Activated CD4-positive, alpha-beta memory T cell treated with anti-CD3 and anti-CD28 coated beads, Interleukin-2, amount 10 ng/mL, durations not matched to agents 7 days and 5 days (primary cell): ENCODE measurements around the gene EIF2A. TPM values are rescaled to one million over a fixed set of nuclear protein-coding genes. Genes with fewer than 3 reads are reported as not detected.

Experiments used
- CTCF ChIA-PET: fragments of 350-600 bp; sonication (Branson Sonifier 250); formaldehyde crosslinking; loops from one replicate; lab custom pipeline; 2021; ENCODE audit warnings: antibody characterized with exemption, inconsistent platforms; lab: Charles Lee
- POLR2A ChIA-PET: fragments of 350-600 bp; sonication (Branson Sonifier 250); formaldehyde crosslinking; loops from one replicate; lab custom pipeline; 2021; ENCODE audit warnings: antibody characterized with exemption; lab: Charles Lee
- DNase-seq: peaks from one replicate; pipeline ENCODE4 v3.0.0-alpha.2; 2020
- H3K27ac Mint-ChIP-seq: one replicate; pipeline ENCODE4 v1.8.0; 2021; ENCODE audit warnings: mild to moderate bottlenecking, mixed read lengths
- H3K27me3 Mint-ChIP-seq: one replicate; pipeline ENCODE4 v1.8.0; 2021; ENCODE audit warnings: mixed read lengths
- H3K36me3 Mint-ChIP-seq: one replicate; pipeline ENCODE4 v1.8.0; 2021; ENCODE audit warnings: low read depth, mixed read lengths
- H3K4me1 Mint-ChIP-seq: one replicate; pipeline ENCODE4 v1.8.0; 2021; ENCODE audit warnings: mixed read lengths
- H3K4me3 Mint-ChIP-seq: one replicate; pipeline ENCODE4 v1.8.0; 2021; ENCODE audit warnings: mild to moderate bottlenecking, mixed read lengths
- H3K9me3 Mint-ChIP-seq: one replicate; pipeline ENCODE4 v1.8.0; 2021; ENCODE audit warnings: mixed read lengths
- total RNA-seq, 2 experiments: library from RNA; stranded (reverse); gene quantifications; one replicate each; pipeline ENCODE4 v1.2.3, GENCODE V29; 2021

Gene EIF2A
- total RNA-seq, 2 experiments from 2014 or later: 81.7 to 86.4 TPM

DNA sequence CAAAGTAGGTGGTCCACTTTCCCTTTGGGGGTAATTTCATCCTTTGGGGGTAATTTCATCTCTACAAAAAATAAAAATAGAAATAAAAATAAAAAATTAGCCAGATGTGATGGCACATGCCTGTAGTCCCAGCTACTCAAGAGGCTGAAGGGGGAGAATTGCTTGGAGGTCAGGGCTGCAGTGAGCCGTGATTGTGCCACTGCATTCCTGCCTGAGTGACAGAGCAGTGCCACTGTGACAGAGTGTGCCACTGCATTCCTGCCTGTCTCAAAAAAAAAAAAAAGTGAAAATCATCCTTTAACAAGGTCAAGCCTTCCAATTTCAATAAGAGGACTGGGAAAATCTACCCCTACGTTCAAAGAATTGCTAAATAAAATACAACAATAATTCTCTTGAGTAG is 23.0 kb upstream of the EIF2A start:
- H3K4me1 Mint-ChIP-seq: peaks cover 4% of the 10 kb centered on the region
- H3K36me3 Mint-ChIP-seq: no peaks in the 10 kb centered on the region
- ChIA-PET CTCF (interaction anchor here (0.6 to 1.0 kb wide), 3 partner anchors 64 to 264 kb away, joined by 3 read pairs; no protein-coding TSS in a partner anchor), POLR2A (no interaction called here)
- H3K27ac Mint-ChIP-seq: no peak overlapping the region
- peaks cover 12% of the 10 kb centered on the region for H3K27me3 Mint-ChIP-seq
- no peaks in the 10 kb centered on the region for H3K9me3 Mint-ChIP-seq
- no peak for DNase-seq
- no peak overlapping the region for H3K4me3 Mint-ChIP-seq

DNA sequence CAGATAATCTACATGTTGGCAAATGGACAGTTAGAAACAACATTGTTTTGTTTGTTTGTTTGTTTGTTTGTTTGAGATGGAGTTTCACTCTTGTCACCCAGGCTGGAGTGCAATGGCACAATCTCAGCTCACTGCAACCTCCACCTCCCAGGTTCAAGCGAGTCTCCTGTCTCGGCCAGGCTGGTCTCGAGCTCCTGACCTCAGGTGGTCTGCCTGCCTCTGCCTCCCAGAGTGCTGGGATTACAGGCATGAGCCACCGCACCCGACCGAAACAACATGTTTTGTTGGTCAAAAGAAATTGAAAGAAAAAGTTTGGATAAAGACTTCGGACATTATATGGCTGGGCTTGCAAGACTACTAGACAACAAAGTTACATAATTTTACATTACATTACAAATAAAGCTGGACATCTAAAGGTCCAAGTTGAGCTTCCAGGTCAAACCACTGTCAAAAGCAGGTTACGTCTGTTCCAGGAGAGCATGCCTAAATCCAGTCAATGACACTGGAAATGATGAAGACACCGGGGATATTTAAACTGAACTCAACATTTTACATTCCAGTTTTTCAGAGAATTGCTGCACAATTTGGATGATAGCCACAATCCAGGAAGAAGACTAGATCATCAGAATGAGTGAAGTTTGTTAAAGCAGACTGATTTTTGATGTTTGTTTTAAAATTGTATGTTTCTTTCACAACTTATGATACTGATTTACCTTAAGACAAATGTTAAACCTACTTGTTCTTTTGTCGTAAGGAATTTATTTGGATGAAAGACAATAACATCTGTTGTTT is 18.9 kb upstream of the EIF2A start:
- Mint-ChIP-seq H3K36me3 (no peaks in the 10 kb centered on the region), H3K9me3 (no peaks in the 10 kb centered on the region), H3K27ac (no peak overlapping the region), H3K4me3 (no peak overlapping the region), H3K4me1 (peaks cover 10% of the 10 kb centered on the region), H3K27me3 (peaks cover 11% of the 10 kb centered on the region)
- DNase-seq: no peak
- CTCF ChIA-PET: interaction anchor here (0.9 to 1.7 kb wide), 11 partner anchors 10 to 559 kb away, joined by 3 to 8 read pairs (median 3); no protein-coding TSS in a partner anchor
- POLR2A ChIA-PET: interaction anchor here (1.0 to 2.4 kb wide), 2 partner anchors 236 to 237 kb away, joined by 3 to 5 read pairs; partner anchors contain the start of gene SIAH2

DNA sequence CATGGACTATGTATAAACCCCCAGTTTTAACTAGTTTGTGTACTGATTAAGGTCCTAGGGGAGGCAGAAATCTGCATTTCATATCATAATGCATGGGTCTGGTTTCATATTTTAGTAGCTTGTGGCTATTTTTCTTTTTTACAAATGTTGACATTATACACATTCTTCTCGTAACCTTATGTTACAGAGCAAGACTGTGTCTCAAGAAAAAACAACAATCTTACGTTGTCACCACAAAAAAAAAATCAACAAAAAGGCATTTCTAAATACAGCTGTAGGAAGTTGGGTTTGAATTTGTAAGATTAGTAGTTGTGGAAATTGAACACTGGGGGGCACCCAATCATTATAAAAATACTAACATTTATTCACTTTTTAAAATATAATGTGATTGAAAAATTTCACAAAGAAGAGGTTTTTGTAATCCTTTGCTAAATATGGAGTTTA is 18.2 kb upstream of the EIF2A start:
- H3K27ac Mint-ChIP-seq: no peak overlapping the region
- no peaks in the 10 kb centered on the region for H3K9me3 Mint-ChIP-seq
- POLR2A ChIA-PET: interaction anchor here (2.4 kb wide), 1 partner anchor 236 kb away, joined by 5 read pairs; no protein-coding TSS in a partner anchor
- no peak overlapping the region for H3K4me3 Mint-ChIP-seq
- DNase-seq: no peak
- peaks cover 10% of the 10 kb centered on the region for H3K4me1 Mint-ChIP-seq
- H3K36me3 Mint-ChIP-seq: no peaks in the 10 kb centered on the region
- CTCF ChIA-PET: interaction anchor here (0.9 to 1.7 kb wide), 9 partner anchors 9 to 617 kb away, joined by 3 to 8 read pairs (median 3); no protein-coding TSS in a partner anchor
- H3K27me3 Mint-ChIP-seq: peaks cover 11% of the 10 kb centered on the region

DNA sequence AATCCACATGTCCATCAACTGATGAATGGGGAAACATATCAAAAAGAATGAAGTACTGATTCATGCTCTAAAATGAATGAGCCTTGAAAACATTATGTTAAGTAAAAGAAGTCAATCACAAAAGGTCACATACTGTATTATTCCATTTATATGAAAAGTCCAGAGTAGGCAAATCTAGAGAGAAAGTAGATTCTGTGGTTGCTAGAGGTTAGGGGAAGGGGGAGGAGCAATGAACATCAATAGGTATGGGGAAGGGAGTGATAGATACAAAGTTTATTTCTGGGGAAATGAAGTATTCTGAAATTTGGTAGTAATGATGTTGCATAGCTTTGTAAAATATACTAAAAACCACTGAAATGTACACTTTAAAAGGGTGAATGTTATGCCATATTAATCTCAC is 14.8 kb upstream of the EIF2A start:
- DNase-seq: no peak
- Mint-ChIP-seq H3K27ac (no peak overlapping the region), H3K27me3 (peaks cover 7% of the 10 kb centered on the region), H3K4me1 (peaks cover 10% of the 10 kb centered on the region), H3K4me3 (no peak overlapping the region), H3K36me3 (no peaks in the 10 kb centered on the region), H3K9me3 (no peaks in the 10 kb centered on the region)
- ChIA-PET CTCF (no interaction called here), POLR2A (interaction anchor here (0.6 kb wide), 1 partner anchor 565 kb away, joined by 3 read pairs; no protein-coding TSS in a partner anchor)

DNA sequence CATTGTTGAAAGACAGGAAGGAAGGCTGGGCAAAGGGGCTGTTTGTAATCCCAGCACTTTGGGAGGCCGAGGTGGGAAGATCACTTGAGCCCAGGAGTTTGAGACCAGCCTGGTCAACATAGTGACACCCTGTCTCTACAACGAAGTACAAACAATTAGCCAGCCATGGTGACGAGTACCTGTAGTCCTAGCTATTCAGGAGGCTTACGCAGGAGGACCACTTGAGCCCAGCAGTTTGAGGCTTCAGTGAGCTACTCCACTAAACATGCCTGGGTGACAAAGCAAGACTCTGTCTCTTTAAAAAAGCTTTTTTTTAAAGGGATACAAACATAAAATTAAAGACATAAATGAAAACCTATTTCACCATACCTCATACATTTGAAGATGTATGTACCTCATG is 11.4 kb upstream of the EIF2A start:
- no peaks in the 10 kb centered on the region for H3K9me3 Mint-ChIP-seq
- CTCF ChIA-PET: no interaction called here
- no peak for DNase-seq

DNA sequence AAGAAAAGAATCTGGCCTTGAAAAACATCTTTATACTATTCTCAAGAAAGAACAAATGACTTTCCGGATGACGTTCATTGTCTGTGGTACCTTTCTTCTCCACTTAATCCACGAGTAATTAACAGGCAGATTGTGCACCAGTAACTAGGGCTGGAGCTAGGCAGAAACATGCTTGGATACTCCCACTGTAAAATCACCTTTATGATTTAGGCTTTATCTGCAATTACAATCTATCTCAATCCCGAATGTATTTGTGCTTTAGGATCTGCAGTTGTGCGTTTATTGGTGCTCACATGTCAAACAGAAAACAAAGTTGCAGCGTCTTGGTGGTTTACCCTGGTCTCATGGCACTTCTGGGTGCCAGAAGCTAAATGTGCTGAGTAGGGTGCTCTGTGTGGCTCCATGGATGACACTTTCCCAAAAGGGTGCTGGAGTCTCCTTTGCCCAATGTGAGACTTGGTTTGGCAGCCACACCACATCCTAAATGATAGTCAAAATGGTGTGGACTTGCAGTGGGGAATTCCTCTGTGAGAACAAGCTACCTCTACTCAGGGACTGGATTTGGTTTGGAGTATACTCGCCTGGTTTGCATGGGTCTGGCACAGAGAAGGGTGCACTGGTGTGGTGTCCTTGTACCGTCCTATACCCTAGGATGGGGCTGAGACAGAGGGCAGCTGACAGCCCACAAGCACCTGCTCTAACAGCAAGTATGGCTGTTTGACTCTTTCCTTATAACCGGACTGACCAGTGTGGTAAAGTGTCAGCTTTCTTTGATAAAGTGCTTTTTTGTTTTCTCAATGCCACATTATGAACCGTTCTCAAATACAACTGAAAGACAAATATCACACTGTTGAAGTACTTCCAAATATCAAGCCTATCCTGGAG is 8.0 kb upstream of the EIF2A start:
- Mint-ChIP-seq H3K27me3 (no peaks in the 10 kb centered on the region), H3K4me1 (peaks cover 21% of the 10 kb centered on the region), H3K27ac (no peak overlapping the region), H3K9me3 (no peaks in the 10 kb centered on the region), H3K4me3 (no peak overlapping the region), H3K36me3 (peaks cover 29% of the 10 kb centered on the region)
- POLR2A ChIA-PET: interaction anchor here (1.7 to 2.1 kb wide), 2 partner anchors 130 to 226 kb away, joined by 5 to 6 read pairs; partner anchors contain the start of gene TSC22D2
- DNase-seq: no peak
- CTCF ChIA-PET: interaction anchor here (1.2 to 1.3 kb wide), 2 partner anchors 11 to 249 kb away, joined by 3 to 4 read pairs; no protein-coding TSS in a partner anchor

More for the DNA sequence above, 11.4 kb upstream of the EIF2A start:
- no peaks in the 10 kb centered on the region for H3K27me3 Mint-ChIP-seq
- H3K36me3 Mint-ChIP-seq: peaks cover 4% of the 10 kb centered on the region
- H3K4me1 Mint-ChIP-seq: peaks cover 6% of the 10 kb centered on the region
- H3K4me3 Mint-ChIP-seq: no peak overlapping the region
- POLR2A ChIA-PET: interaction anchor here (1.7 kb wide), 1 partner anchor 10 kb away, joined by 7 read pairs; the partner anchor contains the start of genes EIF2A and SERP1
- no peak overlapping the region for H3K27ac Mint-ChIP-seq

DNA sequence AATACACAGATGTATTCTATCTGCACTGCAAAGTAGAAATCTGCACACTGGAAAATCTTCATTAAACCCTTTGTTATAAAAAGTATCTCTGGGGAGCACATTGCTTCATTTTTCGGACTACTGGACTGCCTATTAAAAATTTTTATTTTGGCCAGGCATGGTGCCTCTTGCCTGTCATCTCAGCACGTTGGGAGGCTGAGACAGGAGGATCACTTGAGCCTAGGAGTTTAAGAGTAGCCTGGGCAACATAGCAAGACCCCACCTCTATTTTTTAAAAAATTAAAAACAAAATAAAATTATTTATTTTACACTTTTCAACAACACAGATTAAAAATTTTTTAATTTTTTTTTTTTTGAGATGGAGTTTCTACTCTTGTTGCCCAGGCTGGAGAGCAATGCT is 6.3 kb upstream of the EIF2A start:
- peaks cover 42% of the 10 kb centered on the region for H3K36me3 Mint-ChIP-seq
- no peaks in the 10 kb centered on the region for H3K9me3 Mint-ChIP-seq
- H3K27me3 Mint-ChIP-seq: no peaks in the 10 kb centered on the region
- CTCF ChIA-PET: interaction anchor here (0.6 kb wide), 1 partner anchor 140 kb away, joined by 3 read pairs; no protein-coding TSS in a partner anchor
- H3K27ac Mint-ChIP-seq: no peak overlapping the region
- peaks cover 35% of the 10 kb centered on the region for H3K4me1 Mint-ChIP-seq
- DNase-seq: no peak
- POLR2A ChIA-PET: interaction anchor here (2.1 kb wide), 1 partner anchor 132 kb away, joined by 6 read pairs; the partner anchor contains the start of gene TSC22D2
- H3K4me3 Mint-ChIP-seq: no peak overlapping the region

DNA sequence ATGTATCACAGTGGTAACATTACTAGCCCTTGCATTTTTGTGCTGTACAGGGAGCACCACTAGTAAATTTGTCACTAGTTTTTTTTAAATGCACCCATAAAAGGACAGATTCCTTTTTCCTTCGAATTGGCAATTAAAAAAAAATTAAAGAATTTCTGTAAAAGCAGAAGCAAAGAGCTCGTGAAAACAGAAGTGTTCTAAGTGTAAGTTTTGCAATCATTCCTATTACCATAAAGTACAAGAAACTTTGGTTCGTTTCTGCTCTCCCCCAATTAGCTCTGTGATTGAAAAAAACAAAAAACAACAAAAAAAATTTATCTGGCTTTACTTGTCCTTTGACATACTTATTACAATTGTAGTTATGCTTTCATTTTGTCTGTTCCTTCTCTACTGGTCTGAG is 5.6 kb upstream of the EIF2A start:
- H3K9me3 Mint-ChIP-seq: no peaks in the 10 kb centered on the region
- H3K4me1 Mint-ChIP-seq: peaks cover 35% of the 10 kb centered on the region
- peaks cover 46% of the 10 kb centered on the region for H3K36me3 Mint-ChIP-seq
- CTCF ChIA-PET: interaction anchor here (0.6 kb wide), 1 partner anchor 141 kb away, joined by 3 read pairs; no protein-coding TSS in a partner anchor
- no peak overlapping the region for H3K4me3 Mint-ChIP-seq
- DNase-seq: no peak
- no peak overlapping the region for H3K27ac Mint-ChIP-seq
- POLR2A ChIA-PET: interaction anchor here (8.4 kb wide), 1 partner anchor 221 kb away, joined by 156 read pairs; the partner anchor contains the start of gene SIAH2
- H3K27me3 Mint-ChIP-seq: no peaks in the 10 kb centered on the region

DNA sequence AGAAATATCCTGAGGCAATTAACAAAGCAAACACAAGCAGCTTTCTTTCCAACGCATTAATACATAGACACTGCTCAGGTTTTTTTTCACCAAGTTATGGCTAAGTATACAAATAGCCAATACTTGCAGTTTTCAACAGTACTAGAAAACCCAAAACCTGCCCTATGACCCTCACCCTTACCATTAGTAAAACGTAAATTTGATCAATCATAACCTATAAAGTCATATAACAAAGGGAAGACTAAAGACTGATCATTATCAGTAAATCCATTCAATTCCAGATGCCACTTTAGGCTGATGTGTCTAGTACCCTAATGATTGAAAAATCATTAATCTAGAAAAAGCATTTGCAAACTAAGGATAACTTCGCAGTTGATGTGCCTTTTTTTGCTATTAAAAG is 3.5 kb upstream of the EIF2A start:
- Mint-ChIP-seq H3K27me3 (no peaks in the 10 kb centered on the region), H3K4me1 (peaks cover 46% of the 10 kb centered on the region), H3K27ac (no peak overlapping the region), H3K9me3 (no peaks in the 10 kb centered on the region), H3K36me3 (peaks cover 54% of the 10 kb centered on the region), H3K4me3 (no peak overlapping the region)
- no peak for DNase-seq
- CTCF ChIA-PET: interaction anchor here (1.0 kb wide), 1 partner anchor 46 kb away, joined by 3 read pairs; no protein-coding TSS in a partner anchor
- POLR2A ChIA-PET: interaction anchor here (2.1 to 8.4 kb wide), 3 partner anchors 60 to 219 kb away, joined by 7 to 156 read pairs (median 94); partner anchors contain the start of genes SELENOT and SIAH2

DNA sequence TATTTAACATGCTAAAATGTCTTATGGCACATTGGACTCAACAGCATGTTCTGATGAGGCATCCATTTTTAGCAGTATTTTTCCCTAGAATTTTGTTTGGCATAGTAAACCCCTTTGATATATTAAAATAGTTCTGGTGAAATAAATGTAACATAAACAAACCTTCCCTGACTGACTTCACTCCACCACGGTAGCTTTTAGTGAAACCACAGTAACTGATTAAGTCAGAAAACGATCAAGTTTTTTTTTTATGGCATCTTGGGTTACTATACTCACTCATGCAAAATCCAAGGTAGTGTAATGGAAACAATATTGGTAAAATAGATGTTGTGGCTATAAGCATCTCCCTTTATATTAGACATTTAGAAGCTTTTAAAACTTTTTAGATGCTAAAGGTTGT is 3.1 kb upstream of the EIF2A start:
- peaks cover 50% of the 10 kb centered on the region for H3K4me1 Mint-ChIP-seq
- no peaks in the 10 kb centered on the region for H3K9me3 Mint-ChIP-seq
- ChIA-PET POLR2A (interaction anchor here (1.2 to 8.4 kb wide), 5 partner anchors 33 to 658 kb away, joined by 3 to 156 read pairs (median 16); partner anchors contain the start of genes GPR171, SELENOT and SIAH2), CTCF (interaction anchor here (1.0 kb wide), 1 partner anchor 46 kb away, joined by 3 read pairs; no protein-coding TSS in a partner anchor)
- H3K36me3 Mint-ChIP-seq: peaks cover 52% of the 10 kb centered on the region
- no peak overlapping the region for H3K4me3 Mint-ChIP-seq
- H3K27me3 Mint-ChIP-seq: no peaks in the 10 kb centered on the region
- no peak overlapping the region for H3K27ac Mint-ChIP-seq
- no peak for DNase-seq

DNA sequence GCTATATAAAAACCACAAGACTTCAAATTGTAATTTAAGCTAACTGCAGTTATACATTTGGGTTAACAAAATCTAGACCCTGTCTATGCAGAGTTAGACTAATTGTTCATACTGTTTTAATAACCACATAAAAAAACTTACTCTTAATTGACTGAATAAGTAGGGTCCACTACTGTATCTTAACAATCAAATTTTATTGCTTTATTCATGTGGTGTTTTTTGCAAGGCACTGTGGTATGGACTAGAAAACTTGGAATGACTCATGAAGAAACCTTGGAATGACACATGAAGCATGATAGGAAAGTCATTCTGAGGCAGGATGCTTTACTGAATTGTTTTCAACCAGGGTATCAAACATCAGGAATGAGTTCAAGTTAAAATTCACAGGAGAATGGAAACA is 2.5 kb upstream of the EIF2A start:
- peaks cover 50% of the 10 kb centered on the region for H3K36me3 Mint-ChIP-seq
- no peaks in the 10 kb centered on the region for H3K27me3 Mint-ChIP-seq
- no peak overlapping the region for H3K27ac Mint-ChIP-seq
- no peaks in the 10 kb centered on the region for H3K9me3 Mint-ChIP-seq
- H3K4me3 Mint-ChIP-seq: peak overlapping the region; percentile 55
- H3K4me1 Mint-ChIP-seq: peaks cover 54% of the 10 kb centered on the region
- CTCF ChIA-PET: interaction anchor here (1.0 to 1.5 kb wide), 3 partner anchors 45 to 542 kb away, joined by 3 read pairs; partner anchors contain the start of gene MED12L
- no peak for DNase-seq
- POLR2A ChIA-PET: interaction anchor here (1.2 to 8.4 kb wide), 8 partner anchors 9 to 657 kb away, joined by 3 to 156 read pairs (median 28); partner anchors contain the start of genes ERICH6, GPR171, SELENOT and SIAH2
